22Rv1 (cell line): ENCODE results near the gene DAB1.

Experiments used
- H3K27ac ChIP-seq: fragments of 450-650 bp; 2 replicates; pipeline ENCODE4 v1.5.1; 2017
- CTCF ChIP-seq: fragments of 450-650 bp; IDR thresholded peaks from 2 replicates; pipeline ENCODE4 v1.5.1; 2017; ENCODE audit warnings: mild to moderate bottlenecking
- ZFX ChIP-seq: fragments of 450-650 bp; IDR thresholded peaks from 2 replicates; pipeline ENCODE4 v1.6.1; 2017; ENCODE audit warnings: antibody characterized with exemption, borderline replicate concordance

Gene DAB1

GRCh38 chr1:56978819-56979218 is 445.0 kb downstream of the DAB1 start:
- no peak overlapping the region for H3K27ac ChIP-seq
- TF ChIP-seq CTCF (peak; percentile 19; the same call in 1 of the 2 replicates), ZFX (no peak)

- no peak overlapping the region for H3K27ac ChIP-seq
- TF ChIP-seq ZFX (no peak), CTCF (no peak)
These were observed 445.9 kb downstream of the DAB1 start for GRCh38 chr1:56977910-56978309.

- TF ChIP-seq CTCF = no peak
- no peak overlapping the region for H3K27ac ChIP-seq
These were observed 448.4 kb downstream of the DAB1 start for GRCh38 chr1:56975446-56975845.

- no peak overlapping the region for H3K27ac ChIP-seq
- TF ChIP-seq ZFX = no peak
- no peak for TF ChIP-seq CTCF
These were observed 449.7 kb downstream of the DAB1 start for GRCh38 chr1:56973923-56974742.

- H3K27ac ChIP-seq = no peak overlapping the region
- TF ChIP-seq ZFX (no peak), CTCF (no peak)
These were observed 450.9 kb downstream of the DAB1 start for GRCh38 chr1:56972976-56973375.

- TF ChIP-seq CTCF (no peak), ZFX (no peak)
- H3K27ac ChIP-seq = no peak overlapping the region
These were observed 453.6 kb downstream of the DAB1 start for GRCh38 chr1:56970280-56970679.

- no peak for TF ChIP-seq CTCF
- no peak for TF ChIP-seq ZFX
- no peak overlapping the region for H3K27ac ChIP-seq
These were observed 454.9 kb downstream of the DAB1 start for GRCh38 chr1:56968878-56969495.
